ENCODE data around the gene MTRF1L.

DNA sequence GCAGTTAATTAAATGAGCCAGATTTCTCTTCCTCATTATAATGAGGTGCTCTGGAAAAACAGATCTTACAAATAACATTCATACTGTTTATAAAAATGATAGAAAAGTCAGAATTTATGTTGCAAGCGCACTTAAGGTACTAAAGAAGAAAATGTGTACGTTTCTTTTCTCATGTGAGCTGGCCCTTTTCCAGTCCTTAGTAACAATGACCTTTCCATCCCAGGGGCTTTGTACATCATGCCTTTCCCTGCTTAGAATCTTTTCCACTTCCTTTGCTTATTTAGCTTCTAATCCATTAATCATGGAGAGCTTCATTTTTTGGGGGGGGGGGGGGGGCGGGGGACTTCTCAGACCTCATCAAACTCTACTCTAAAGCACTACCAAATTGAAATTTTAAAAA, 24.5 kb downstream of the MTRF1L start:
- TF ChIP-seq, protein P1, sequence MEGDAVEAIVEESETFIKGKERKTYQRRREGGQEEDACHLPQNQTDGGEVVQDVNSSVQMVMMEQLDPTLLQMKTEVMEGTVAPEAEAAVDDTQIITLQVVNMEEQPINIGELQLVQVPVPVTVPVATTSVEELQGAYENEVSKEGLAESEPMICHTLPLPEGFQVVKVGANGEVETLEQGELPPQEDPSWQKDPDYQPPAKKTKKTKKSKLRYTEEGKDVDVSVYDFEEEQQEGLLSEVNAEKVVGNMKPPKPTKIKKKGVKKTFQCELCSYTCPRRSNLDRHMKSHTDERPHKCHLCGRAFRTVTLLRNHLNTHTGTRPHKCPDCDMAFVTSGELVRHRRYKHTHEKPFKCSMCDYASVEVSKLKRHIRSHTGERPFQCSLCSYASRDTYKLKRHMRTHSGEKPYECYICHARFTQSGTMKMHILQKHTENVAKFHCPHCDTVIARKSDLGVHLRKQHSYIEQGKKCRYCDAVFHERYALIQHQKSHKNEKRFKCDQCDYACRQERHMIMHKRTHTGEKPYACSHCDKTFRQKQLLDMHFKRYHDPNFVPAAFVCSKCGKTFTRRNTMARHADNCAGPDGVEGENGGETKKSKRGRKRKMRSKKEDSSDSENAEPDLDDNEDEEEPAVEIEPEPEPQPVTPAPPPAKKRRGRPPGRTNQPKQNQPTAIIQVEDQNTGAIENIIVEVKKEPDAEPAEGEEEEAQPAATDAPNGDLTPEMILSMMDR (conservative IDR thresholded peaks at IDR 0.05), result no peak
- no peak for TF ChIP-seq EZH2 (IDR thresholded peaks at IDR 0.05; ENCODE audit: low read depth)
